Measurements from ENCODE around the gene SLC13A5.
"Not testable (repeated sequence)": the region's sequence is repeated elsewhere in the genome, so short reads cannot be mapped to it uniquely, and the experiment has no call there.

Gene SLC13A5

DNA sequence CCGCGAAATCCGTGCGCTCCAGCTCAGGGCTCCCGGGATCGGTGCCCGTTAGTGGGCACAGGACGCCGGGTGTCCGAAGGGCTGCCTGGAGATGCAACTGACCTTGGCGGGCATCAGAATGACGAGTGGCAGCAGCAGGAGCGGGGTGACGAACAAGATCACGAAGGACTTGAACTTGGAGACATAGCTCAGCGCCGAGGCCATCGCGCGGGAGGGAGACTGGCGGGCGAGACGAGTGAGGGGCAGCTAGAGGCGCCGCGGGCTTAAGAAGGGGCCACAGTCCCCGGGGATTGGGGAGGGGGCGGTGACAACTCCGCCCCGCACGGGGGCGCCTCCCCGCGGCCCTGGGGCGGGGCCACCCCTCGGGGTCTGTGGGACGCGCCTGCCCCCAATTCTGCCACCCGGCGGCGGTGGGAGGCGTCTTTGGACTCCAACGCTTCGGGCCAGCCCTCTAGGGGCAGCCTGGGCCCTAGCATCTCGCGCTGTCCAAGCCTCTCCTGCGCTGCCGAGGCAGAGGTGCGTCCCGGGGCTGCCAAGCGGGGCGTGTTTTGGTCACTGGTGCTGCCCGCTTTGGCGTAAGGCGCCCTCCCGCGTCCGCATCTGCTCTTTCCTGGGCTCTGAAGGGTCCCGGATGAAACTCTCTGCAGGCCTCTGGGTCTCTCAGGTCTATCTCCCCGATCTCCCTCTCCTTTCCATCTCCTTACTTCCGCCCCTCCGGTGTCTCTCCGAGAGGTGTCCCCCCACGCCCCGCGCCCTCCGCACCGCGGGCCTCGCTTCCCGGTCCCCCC, at the start of gene SLC13A5:
Gene SLC13A5 (minus strand): TSS at position 240 of the 788 bp plus-strand sequence. CDS start 36 bp downstream, at position 204.
- no peak for DNase-seq (ENCODE audit: low spot score)

DNA sequence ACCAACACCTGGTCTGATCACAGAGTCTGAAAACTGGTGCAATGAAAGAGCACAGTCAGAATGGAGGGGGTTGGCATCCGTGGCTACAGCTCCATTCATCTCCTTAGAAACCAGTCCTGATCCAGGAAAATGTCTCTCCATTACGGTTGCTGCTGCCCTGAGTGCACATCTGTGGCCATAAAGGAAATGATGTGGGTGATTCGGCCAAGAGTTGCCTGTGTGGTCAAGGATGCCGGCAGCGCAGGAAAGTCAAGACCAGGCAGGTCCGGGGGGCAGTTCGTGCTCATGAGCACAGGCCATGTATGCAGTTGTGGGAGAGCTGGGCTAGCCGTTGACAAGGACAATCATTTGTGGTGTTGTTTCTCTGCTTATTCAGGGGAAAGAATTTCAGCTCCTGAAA, 48.6 kb upstream of the SLC13A5 start:
- no peak for DNase-seq (ENCODE audit: low spot score)

DNA sequence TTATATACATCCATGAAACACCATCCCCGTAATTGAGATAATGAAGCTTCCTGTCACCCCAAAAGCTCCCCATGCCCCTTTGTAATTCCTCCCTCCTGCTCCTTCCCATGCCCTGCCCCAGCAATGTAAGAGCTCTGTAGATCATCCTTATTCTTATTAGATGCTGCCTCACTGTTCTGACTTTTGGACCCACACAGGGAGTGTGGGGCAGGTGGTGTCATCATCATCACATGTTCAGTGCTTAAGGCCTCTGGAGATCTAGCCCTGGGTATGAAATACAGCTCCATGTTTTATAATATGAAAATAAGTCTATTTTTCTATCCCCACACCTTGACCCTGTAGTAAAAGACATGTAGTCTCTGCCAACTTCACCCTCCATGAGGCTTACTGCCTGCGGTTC, 44.6 kb upstream of the SLC13A5 start:
- DNase-seq (ENCODE audit: low spot score), result no peak

DNA sequence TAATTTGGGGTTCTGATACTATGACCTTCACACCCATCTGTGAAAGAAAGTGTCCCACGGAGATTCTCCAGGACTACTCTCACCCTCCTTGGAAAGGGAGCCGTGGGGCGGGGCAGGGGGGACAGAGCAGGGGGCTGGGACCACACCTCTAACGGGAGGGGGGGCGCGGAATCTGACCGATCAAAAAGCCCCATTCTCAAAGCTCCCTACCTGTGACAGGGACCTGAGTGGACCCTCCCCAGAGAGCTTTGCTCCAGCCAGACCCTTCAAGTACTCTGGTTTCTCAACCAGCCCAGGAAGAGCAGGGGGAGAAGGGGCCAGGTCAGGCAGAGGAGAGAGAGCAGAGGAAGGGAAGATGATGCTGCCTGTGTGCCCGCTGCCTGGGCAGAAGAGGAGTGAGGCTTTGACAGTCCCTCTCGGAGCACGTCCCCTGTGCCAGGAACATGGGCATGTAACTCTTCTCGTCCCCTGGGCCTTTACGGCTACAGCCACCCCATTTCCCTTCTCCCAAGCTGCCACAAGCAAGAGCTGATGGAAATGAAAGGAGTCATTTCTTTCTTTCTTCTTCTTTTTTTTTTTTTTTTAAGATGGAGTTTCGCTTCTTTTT, 43.4 kb upstream of the SLC13A5 start:
- no peak for DNase-seq (ENCODE audit: low spot score)

DNA sequence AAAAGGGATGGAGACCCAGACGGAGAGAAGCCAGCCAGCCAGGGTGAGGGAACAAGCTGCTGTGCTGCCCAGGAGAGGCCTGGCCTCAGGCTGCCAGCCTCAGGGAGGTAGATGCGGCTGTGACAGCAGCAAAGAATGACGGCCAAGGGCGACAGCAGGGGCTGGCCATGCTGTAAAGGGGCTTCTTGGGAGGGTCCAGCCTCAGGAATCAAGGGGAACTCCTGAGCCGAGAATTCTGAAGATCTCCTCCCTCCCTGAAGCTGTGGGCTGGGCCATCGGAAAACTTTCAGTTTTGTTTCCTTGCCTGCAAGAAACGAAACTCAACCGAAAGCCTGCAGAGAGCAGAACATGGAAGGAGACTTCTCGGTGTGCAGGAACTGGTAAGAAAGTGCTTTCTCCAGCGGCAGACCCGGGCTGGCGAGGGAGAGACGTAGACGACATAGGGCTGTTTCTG, 42.6 kb upstream of the SLC13A5 start, which contains the start of gene XAF1:
Gene XAF1 (plus strand): TSS at position 316 of the 454 bp plus-strand sequence. CDS start 33 bp downstream, at position 349.
- DNase-seq (ENCODE audit: low spot score), result no peak

DNA sequence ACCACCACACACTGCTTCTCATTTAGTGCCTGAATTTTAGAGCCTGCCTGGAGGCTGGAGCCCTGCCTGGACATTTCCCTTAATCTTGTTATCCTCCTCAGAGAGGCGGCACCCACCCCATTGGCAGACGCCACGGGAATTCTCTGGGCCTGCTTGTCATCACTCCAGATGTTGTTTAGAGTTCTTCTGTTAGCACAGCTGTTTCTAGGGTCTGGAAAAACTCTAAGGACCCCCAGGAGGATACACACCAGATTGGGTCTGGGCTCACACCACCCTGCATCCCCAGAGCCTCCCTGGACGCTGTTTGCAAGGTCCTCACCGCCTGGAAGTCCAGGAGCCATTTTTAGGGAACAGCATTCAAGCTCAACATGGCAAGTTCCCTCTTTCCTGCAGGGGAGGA, 42.1 kb upstream of the SLC13A5 start:
- DNase-seq (ENCODE audit: low spot score), result no peak

DNA sequence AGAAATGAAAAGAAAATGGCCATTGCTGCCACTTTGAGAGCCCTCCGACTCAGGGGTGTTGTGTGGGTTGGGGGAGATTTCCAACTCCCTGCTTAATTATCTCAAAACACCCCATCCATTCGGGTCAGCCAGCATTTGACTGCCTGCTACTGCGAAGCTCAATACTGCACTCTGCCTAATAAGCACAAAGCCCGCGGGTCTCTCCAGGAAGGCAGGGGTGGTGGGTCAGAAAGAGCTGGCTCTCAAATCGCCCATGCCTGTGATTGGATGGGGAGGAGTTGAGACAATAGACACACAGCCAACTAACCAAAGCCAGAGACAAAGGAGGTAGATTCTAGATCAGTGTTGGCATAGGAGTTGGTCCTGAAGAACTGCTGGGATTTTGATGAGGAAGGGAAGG, 40.4 kb upstream of the SLC13A5 start:
- no peak for DNase-seq (ENCODE audit: low spot score)

DNA sequence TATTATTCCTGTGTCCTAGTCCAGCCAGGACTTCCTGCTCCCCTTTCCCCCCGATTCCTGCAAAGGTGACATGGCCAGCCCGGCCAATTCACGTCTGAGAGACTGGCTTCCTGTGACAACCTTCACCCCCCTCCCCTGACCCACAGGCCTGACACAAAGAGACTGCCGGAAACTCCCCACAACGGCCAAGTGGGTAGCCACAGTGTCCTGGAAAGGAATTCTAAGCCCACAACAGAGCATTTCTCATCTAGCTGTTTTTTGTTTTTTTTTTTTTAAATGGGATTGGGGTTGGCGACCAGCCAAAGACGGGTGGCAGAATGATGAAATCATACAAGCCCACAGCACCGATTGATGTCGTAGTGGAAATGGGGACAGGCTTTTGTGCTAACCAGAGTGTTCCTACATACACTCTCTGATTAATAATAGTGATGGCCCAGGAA, 39.9 kb upstream of the SLC13A5 start:
- no peak for DNase-seq (ENCODE audit: low spot score)

DNA sequence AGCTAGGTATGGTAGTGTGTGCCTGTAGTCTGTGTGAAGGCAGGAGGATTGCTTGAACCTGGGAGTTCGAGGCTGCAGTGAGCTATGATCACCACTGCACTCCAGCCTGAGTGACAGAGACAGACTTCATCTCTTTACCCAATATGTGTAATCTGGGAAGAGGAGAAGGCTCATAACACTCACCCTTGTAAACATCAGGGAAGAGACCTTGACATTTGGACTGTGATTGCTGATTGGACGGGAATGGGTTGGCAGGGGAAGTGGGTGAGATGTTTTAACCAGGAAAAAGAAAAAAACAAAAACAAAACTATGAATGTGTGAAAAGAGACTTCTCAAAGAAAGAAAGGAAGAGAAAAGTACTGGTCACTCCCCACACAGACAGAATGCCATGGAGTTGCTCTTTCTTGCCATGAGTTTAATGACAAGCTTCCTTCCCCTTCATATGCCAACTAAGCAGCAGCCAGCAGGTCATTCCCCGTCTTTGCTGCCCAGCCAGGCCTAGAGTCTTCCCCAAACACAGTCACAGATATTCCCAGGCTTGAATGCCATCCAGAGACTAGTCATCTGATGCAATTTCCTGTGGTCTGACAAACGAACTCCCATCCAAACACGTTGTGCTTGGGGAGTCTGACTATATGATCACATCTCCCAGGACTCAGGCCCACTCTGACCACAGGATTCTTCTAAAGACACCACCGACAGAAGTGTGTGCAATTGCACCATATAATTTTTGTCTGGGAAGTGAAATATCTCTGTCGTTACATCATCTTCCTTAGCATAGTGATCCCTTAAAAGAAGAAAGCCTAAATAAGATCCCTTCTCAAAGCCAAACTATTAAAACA, 39.1 kb upstream of the SLC13A5 start:
- no peak for DNase-seq (ENCODE audit: low spot score)

DNA sequence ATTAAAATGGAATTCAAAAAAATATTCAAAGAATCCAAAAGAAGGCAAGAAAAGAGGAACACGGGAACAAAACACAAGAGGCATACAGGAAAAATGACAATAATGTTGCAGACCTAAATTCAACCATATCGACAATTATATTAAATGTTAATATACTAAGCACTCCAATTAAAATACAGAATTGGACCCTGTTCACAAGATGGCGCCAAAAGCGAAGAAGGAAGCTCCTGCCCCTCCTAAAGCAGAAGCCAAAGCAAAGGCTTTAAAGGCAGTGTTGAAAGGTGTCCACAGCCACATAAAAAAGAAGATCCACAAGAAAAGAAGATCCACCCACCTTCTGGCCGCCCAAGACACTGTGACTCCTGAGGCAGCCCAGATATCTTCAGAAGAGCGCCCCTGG, 36.4 kb upstream of the SLC13A5 start:
- no peak for DNase-seq (ENCODE audit: low spot score)

DNA sequence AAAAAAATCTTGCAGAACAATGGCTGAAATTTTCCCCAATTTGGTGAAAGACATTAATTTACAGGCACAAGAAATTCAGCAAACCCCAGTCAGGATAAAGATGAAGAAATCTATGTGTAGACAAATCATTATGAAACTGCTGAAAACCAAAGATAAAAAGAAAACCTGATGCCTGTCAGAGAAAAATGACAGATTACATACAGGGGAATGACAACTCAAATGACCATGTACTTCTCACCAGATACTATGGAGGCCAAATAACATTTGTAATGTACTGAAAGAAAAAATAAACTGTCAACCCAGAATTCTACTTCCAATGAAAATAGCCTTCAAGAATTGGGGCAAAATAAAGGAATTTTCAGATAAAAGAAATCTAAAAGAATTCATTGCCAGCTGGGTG, 35.4 kb upstream of the SLC13A5 start:
- no peak for DNase-seq (ENCODE audit: low spot score)

DNA sequence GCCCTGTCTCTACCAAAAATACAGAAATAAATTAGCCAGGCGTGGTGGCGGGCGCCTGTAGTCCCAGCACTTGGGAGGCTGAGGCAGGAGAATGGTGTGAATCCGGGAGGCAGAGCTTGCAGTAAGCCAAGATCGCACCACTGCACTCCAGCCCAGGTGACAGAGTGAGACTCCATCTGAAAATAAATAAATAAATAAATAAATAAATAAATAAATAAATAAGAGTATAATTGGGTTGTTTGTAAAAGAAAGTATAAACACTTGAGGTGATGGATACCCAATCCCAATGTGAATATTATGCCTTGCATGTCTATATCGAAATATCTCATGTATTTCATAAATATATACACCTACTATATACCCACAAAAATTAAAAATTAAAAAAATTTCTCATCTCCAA, 33.5 kb upstream of the SLC13A5 start:
- not testable (repeated sequence) for DNase-seq (ENCODE audit: low spot score)

DNA sequence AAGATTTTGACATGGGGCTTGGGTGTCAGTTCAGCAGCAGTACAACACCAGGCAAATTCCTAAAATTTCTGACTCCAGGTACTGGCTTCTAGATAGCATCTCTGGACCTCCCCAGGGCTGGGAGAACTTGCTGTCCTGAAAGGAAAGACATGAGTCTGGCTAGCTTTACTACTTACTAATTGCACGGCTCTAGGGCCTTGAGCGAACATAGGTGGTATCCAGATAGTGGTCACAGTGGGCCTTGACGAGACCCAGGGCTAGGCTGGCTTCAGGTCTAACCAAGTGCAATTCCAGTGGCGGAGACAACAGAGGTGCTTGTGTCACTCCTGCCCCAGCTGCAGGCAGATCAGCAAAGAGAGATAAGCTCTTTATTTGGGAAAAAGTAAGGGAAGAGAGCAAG, 16.4 kb upstream of the SLC13A5 start:
- DNase-seq (ENCODE audit: low spot score), result no peak

DNA sequence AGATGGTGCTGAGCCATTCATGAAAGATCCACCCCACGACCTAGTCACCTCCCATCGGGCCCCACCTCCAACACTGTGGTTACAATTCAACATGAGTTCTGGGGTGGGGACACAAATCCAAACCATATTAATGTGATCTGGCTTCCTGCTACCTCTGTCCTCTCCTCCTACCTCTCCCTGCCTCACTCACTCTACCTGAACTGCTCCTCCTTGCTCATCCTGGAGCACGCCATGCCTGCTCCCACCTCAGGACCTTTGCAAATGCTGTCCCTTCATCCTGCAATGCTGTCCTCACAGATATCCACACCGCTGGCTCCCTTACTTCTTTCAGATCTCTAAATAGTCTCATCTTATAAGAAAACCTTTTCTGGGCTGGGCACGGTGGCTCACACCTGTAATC, 10.8 kb upstream of the SLC13A5 start:
- DNase-seq (ENCODE audit: low spot score), result no peak

DNA sequence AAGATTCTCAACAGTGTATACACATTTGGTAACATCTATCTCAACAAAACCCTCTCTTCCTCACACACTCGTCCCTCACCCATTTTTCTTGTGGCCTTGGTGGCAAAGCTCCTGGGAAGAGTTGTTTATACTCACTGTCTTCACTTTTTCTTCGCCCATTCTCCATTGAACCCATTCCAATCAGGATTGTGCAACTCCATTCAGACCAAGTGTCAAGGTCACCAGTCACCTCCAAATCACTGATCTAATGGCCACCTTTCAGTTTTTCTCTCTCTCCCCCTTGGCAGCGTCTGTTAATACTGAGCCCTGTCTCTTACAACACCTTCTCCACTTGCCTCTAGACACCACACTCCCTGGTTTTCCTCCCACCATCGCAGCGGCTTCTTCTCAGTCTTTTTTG, 8.6 kb upstream of the SLC13A5 start:
- DNase-seq (ENCODE audit: low spot score), result no peak

DNA sequence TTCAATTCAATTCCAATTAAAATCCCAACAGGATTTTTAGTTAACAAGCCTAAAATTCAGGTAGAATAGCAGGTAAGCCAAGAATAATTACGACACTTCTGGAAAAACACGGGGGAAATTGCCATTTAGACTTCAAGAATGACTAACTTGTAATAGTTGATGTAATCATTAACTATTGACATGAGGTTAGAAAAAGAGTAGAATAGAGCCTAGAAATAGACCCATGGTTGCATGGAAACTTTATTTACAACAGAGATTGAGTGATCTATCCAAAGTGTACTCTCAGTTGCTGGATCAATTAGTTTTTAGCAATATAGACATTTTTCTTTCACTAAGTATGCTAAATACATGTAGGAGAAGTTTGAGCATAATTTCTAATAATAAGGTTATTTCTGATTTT, 3.6 kb upstream of the SLC13A5 start:
- no peak for DNase-seq (ENCODE audit: low spot score)

DNA sequence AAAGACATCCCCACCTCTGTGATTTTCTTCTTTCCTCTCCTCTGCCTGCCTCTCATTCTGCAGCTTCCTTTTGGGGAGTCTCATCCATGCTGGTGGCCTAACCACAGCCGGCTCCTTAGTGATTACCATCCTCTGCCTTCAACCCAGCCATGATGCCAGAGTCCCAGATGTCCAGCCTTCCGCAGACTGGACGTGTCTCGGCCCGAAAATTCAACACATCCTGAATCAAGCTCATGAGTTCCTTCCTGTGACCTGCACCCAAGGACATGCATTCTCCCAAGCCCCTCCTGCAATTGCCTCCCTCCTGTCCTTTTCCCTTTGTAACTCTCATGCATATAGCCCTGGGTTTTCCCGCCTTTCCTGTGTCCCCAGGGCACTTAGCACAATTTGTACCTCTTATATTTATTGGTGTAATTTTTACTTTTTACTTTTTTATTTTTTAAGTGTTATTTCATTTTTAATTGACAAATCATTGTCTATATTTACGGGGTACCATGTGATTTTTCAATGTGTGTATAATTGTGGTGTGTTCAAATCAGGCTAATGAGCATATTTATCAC, 1.2 kb upstream of the SLC13A5 start:
- DNase-seq (ENCODE audit: low spot score), result no peak

DNA sequence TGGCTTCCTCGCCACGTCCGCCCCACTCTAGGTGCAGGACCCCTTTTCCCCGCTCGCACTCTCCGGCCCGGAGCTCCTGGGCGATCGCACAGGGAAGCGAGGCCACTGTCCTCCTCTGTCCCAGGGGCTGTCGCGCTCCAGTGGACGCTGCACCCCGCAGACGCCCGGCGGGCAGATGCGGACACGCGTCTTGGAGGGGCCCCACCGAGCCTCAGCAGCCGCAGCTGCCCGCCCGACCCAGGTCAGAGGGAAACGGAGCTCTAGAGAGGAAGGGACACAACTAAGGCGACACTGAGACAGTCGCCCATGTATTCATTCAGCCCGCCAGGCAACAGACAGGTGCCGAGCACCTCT, 726 bp upstream of the SLC13A5 start:
- no peak for DNase-seq (ENCODE audit: low spot score)

DNA sequence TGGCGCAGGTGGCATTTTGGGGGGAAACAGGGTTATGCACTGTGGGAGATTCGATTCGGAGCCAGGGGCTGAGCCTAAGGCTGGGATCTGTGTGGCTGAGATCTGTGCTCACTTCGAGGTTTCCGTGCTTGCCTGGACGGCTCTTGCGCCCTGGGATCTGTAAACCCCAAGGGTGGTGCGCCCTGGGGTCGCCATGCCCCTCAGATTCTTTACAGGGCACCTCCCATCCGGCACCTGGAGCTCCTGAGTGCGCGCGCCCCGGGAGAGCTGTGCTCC, 377 bp downstream of the SLC13A5 start:
- DNase-seq (ENCODE audit: low spot score), result no peak

DNA sequence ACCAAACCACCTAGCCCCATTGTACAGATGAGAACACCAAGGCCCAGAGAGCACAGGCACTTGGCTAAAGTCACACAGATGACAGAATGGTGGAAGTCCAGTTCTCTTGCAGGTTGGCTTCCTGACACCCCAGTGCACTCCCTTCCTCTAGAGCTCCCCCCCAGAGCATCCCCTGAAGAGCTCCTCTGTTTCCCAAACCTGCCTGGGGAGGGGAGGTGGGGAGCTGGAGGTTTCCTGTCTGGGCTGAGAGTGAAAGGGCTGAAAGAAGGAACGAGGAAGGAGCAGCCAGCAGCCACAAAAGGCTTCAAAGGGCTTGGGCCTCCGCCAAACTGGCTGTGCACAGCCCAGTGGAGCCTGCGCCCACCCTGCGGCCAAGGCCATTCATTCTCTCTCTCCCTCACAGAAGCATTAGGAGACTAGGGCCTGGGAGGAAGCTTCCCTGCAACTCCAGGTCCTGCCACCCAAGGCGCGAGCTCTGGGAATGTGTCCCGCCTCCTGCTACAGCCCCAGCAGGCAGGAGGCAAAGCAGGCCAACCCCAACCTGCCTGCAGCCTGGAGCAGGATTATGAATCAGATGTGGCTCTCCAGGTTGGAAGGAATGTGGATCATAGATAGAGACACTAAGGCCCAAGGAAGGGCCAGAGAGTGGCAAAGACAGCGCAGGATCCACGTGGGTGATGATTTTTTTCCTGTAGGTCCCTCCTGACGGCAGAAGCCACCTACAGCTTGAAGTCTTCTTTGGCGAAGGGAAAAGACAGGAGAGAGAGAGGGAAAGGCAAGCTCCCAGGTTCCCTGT, 913 bp downstream of the SLC13A5 start:
- peak; percentile 20 for DNase-seq (ENCODE audit: low spot score)

DNA sequence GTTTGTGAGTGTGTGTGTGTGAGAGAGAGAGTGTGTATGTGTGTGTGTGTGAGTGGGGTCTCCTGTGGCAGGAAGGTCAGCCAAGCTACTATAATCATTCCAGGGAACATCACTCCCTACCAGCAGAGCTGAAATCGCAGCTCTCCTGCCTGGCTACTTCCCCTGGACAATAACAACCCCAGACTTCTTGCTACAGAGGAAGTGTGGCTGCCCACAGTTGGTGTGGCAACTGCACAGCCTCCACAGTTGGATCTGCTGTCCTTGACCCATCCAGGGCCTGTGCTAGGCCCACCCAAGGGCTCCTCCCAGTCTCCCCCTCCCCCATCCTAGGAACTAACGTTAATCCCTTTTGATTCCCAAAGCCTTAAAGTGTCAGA, 1.5 kb downstream of the SLC13A5 start:
- no peak for DNase-seq (ENCODE audit: low spot score)

DNA sequence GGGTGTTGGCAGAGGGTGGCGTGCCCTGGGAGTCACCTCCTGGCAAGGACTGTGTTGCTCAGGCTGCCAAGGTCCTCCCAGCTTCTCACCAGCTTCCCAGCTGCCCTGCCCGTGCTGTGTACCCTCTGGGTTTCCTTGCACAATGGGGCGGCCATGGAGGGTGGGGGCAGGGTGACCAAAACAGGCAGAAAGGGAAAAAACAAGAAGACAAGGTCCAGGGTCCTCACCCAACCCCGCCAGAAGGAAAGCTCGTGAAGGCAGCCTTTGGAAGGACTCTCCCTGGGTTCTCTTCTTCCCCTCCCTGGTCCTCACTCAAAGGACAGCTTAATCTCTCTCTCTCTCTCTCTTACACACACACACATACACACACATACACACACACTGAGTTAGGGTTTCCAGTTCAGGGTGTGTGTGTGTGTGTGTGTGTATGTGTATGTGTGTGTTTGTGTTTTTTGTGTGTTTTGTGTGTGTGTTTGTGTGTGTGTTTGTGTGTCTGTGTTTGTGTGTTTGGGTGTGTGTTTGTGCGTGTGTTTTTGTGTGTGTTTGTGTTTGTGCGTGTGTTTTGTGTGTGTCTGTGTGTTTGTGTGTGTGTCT, 2.0 kb downstream of the SLC13A5 start:
- DNase-seq (ENCODE audit: low spot score), result no peak
